Smooth muscle cell (in vitro differentiated cells): ENCODE data around the gene PSMD10. TPM values are rescaled to one million over a fixed set of nuclear protein-coding genes. Genes with fewer than 3 reads are reported as not detected.

Source experiments
- DNase-seq: peaks from one replicate; lab custom pipeline; 2025; ENCODE audit not compliant: unreplicated experiment; lab: John Stamatoyannopoulos, UW
- H2AFZ ChIP-seq: fragments of 200-600 bp; sonication (generic); 2 replicates; pipeline ENCODE4 v1.6.0; 2016; ENCODE audit warnings: antibody characterized with exemption, low read depth, mild to moderate bottlenecking
- H3F3A ChIP-seq: fragments of 200-600 bp; sonication (generic); 2 replicates; pipeline ENCODE4 v1.6.0; 2017; ENCODE audit warnings: antibody characterized with exemption, low read depth
- H3K27ac ChIP-seq: fragments of 200-600 bp; sonication (generic); 2 replicates; pipeline ENCODE4 v1.5.1; 2016; ENCODE audit warnings: low read depth, mild to moderate bottlenecking
- H3K27me3 ChIP-seq: fragments of 200-600 bp; sonication (generic); 2 replicates; pipeline ENCODE4 v1.6.1; 2016; ENCODE audit warnings: low read depth, mild to moderate bottlenecking
- H3K36me3 ChIP-seq: fragments of 200-600 bp; sonication (generic); 2 replicates; pipeline ENCODE4 v1.5.1; 2016; ENCODE audit warnings: low read depth
- H3K4me1 ChIP-seq: fragments of 200-600 bp; sonication (generic); 2 replicates; pipeline ENCODE4 v1.5.1; 2016; ENCODE audit warnings: low read depth
- H3K4me2 ChIP-seq: fragments of 200-600 bp; sonication (generic); 2 replicates; pipeline ENCODE4 v1.6.0; 2016; ENCODE audit warnings: mild to moderate bottlenecking
- H3K4me3 ChIP-seq: fragments of 200-600 bp; sonication (generic); 2 replicates; pipeline ENCODE4 v1.5.1; 2016; ENCODE audit warnings: mild to moderate bottlenecking
- H3K79me2 ChIP-seq: fragments of 200-600 bp; sonication (generic); 2 replicates; pipeline ENCODE4 v1.6.0; 2016; ENCODE audit warnings: low read depth, mild to moderate bottlenecking
- H3K9ac ChIP-seq: fragments of 200-600 bp; sonication (generic); 2 replicates; pipeline ENCODE4 v1.6.0; 2016; ENCODE audit warnings: low read depth
- H3K9me3 ChIP-seq: fragments of 200-600 bp; sonication (generic); replicated peaks from 2 replicates; pipeline ENCODE4 v1.5.1; 2016; ENCODE audit warnings: low read depth
- H4K20me1 ChIP-seq: fragments of 200-600 bp; sonication (generic); 2 replicates; pipeline ENCODE4 v1.6.0; 2016; ENCODE audit warnings: low read depth
- CTCF ChIP-seq: fragments of 200-600 bp; sonication (generic); IDR thresholded peaks from 2 replicates; pipeline ENCODE4 v1.5.1; 2017; ENCODE audit warnings: borderline replicate concordance, mild to moderate bottlenecking, antibody characterized with exemption; ENCODE audit not compliant: insufficient read depth, poor library complexity, severe bottlenecking
- WGBS: methylation state at CpG from one replicate; pipeline ENCODE4 v1.1.7; 2016; ENCODE audit warnings: low lambda C conversion rate; 5-methylcytosine and 5-hydroxymethylcytosine counted together
- polyA plus RNA-seq: library from polyadenylated mRNA; unstranded; fragments of >200 nt; fragmentation: Nextera tagmentation; extraction: Ambion mirVana; gene quantifications from 2 replicates; pipeline ENCODE4 v1.2.1, GENCODE V29; 2016
- total RNA-seq: library from RNA; depleted of rRNA; stranded (reverse); fragments of >200 nt; gene quantifications from 2 replicates; pipeline ENCODE4 v1.2.3, GENCODE V29; 2014

The PSMD10 gene
- total and polyA plus RNA-seq, 2 experiments from 2014 or later = 75.6 to 93.9 TPM

GRCh38 chrX:108070891-108071290 lies 20.5 kb downstream of the PSMD10 start:
- no peaks in the 10 kb centered on the region for H4K20me1 ChIP-seq
- H3K27me3 ChIP-seq = peaks cover 3% of the 10 kb centered on the region
- H3K9me3 ChIP-seq = no peaks in the 10 kb centered on the region
- no peak overlapping the region for H3K4me3 ChIP-seq
- H3K4me1 ChIP-seq = no peaks in the 10 kb centered on the region
- no peaks in the 10 kb centered on the region for H3K79me2 ChIP-seq
- no peak overlapping the region for H3K9ac ChIP-seq
- DNase-seq = no peak
- no peak overlapping the region for H2AFZ ChIP-seq
- no peaks in the 10 kb centered on the region for H3F3A ChIP-seq
- H3K4me2 ChIP-seq = no peak overlapping the region
- WGBS = 57% methylated on average over 4 of the region's 4 CpGs
- H3K27ac ChIP-seq = no peak overlapping the region
- no peak for TF ChIP-seq CTCF
- H3K36me3 ChIP-seq = no peaks in the 10 kb centered on the region

GRCh38 chrX:108068121-108068520 lies 23.2 kb downstream of the PSMD10 start:
- Histone ChIP-seq H2AFZ (no peak overlapping the region), H3K79me2 (no peaks in the 10 kb centered on the region), H3F3A (no peaks in the 10 kb centered on the region), H3K9me3 (no peaks in the 10 kb centered on the region), H3K27ac (no peak overlapping the region), H3K4me1 (no peaks in the 10 kb centered on the region), H3K36me3 (no peaks in the 10 kb centered on the region), H3K27me3 (peaks cover 3% of the 10 kb centered on the region), H3K4me3 (no peak overlapping the region), H4K20me1 (no peaks in the 10 kb centered on the region), H3K9ac (no peak overlapping the region), H3K4me2 (no peak overlapping the region)
- TF ChIP-seq CTCF = no peak
- 67% methylated on average over 1 of the region's 1 CpG for WGBS
- no peak for DNase-seq

- Histone ChIP-seq H3K36me3 (no peaks in the 10 kb centered on the region), H3K4me3 (no peak overlapping the region), H3K27ac (no peak overlapping the region), H3K9ac (no peak overlapping the region), H3K4me1 (no peaks in the 10 kb centered on the region), H3K9me3 (no peaks in the 10 kb centered on the region), H3K79me2 (no peaks in the 10 kb centered on the region), H4K20me1 (no peaks in the 10 kb centered on the region), H2AFZ (no peak overlapping the region), H3K27me3 (peaks cover 2% of the 10 kb centered on the region), H3K4me2 (no peak overlapping the region), H3F3A (no peaks in the 10 kb centered on the region)
- DNase-seq = no peak
- TF ChIP-seq CTCF = no peak
- 76% methylated on average over 2 of the region's 2 CpGs for WGBS
Observed at GRCh38 chrX:108064613-108065012, 26.7 kb downstream of the PSMD10 start.

- Histone ChIP-seq H3K79me2 (no peaks in the 10 kb centered on the region), H3K4me2 (no peak overlapping the region), H3K36me3 (no peaks in the 10 kb centered on the region), H3K9me3 (no peaks in the 10 kb centered on the region), H3K4me1 (no peaks in the 10 kb centered on the region), H3F3A (no peaks in the 10 kb centered on the region), H3K4me3 (no peak overlapping the region), H3K27ac (no peak overlapping the region), H4K20me1 (no peaks in the 10 kb centered on the region), H2AFZ (no peak overlapping the region), H3K9ac (no peak overlapping the region), H3K27me3 (no peaks in the 10 kb centered on the region)
- WGBS = 92% methylated on average over 1 of the region's 1 CpG
- TF ChIP-seq CTCF = no peak
- no peak for DNase-seq
Observed at GRCh38 chrX:108064001-108064400, 27.3 kb downstream of the PSMD10 start.
